SK-N-SH (cell line): ENCODE data around the gene C2orf49.

ENCODE experiments used
- CHD2 ChIP-seq: fragments of 150-350 bp; IDR thresholded peaks from 2 replicates; pipeline ENCODE4 v1.6.1; 2018; ENCODE audit warnings: low read length; ENCODE audit not compliant: partially characterized antibody
- EP300 ChIP-seq, 2 experiments: IDR thresholded peaks; 2 replicates each; pipeline versions ENCODE4 v1.4.0 to v1.6.1; 2012; ENCODE audit warnings: borderline replicate concordance in 1 of 2, low read depth in 1 of 2, low read length in 1 of 2
- FOXM1 ChIP-seq: IDR thresholded peaks from 2 replicates; pipeline ENCODE4 v1.4.0; 2012; ENCODE audit warnings: low read depth, mild to moderate bottlenecking
- GATA2 ChIP-seq: sonication (generic); formaldehyde crosslinking; IDR thresholded peaks from 2 replicates; pipeline ENCODE4 v1.5.0; 2020; ENCODE audit warnings: mild to moderate bottlenecking, missing genetic modification reagents
- JUND ChIP-seq: IDR thresholded peaks from 2 replicates; pipeline ENCODE4 v1.4.0; 2012
- POLR2AphosphoS5 ChIP-seq: IDR thresholded peaks from 2 replicates; pipeline ENCODE4 v1.6.1; 2012; ENCODE audit warnings: low read depth, low read length
- RCOR1 ChIP-seq: fragments of 150-350 bp; IDR thresholded peaks from 2 replicates; pipeline ENCODE4 v1.6.1; 2017; ENCODE audit warnings: antibody characterized with exemption, low read length
- RFX5 ChIP-seq: IDR thresholded peaks from 2 replicates; pipeline ENCODE4 v1.6.1; 2012; ENCODE audit warnings: mild to moderate bottlenecking, improper control_type of control experiment, low read length
- SMC3 ChIP-seq: IDR thresholded peaks from 2 replicates; pipeline ENCODE4 v1.6.1; 2012; ENCODE audit warnings: low read depth, low read length, improper control_type of control experiment
- USF2 ChIP-seq: fragments of 150-350 bp; IDR thresholded peaks from 2 replicates; pipeline ENCODE4 v1.6.1; 2017; ENCODE audit warnings: antibody characterized with exemption, low read length, low read depth, borderline replicate concordance
- TF ChIP-seq, protein P1 (sequence below): IDR thresholded peaks from 2 replicates; pipeline ENCODE4 v1.6.1; 2012; ENCODE audit warnings: mild to moderate bottlenecking, low read depth, low read length, moderate library complexity
- TF ChIP-seq, protein P2 (sequence below): fragments of 200-600 bp; sonication (generic); IDR thresholded peaks from 2 replicates; pipeline ENCODE4 v1.6.1; 2017; ENCODE audit warnings: antibody characterized with exemption, mild to moderate bottlenecking, moderate library complexity
- TF ChIP-seq, protein P3 (sequence below): IDR thresholded peaks from 2 replicates; pipeline ENCODE4; 2012

DNA sequence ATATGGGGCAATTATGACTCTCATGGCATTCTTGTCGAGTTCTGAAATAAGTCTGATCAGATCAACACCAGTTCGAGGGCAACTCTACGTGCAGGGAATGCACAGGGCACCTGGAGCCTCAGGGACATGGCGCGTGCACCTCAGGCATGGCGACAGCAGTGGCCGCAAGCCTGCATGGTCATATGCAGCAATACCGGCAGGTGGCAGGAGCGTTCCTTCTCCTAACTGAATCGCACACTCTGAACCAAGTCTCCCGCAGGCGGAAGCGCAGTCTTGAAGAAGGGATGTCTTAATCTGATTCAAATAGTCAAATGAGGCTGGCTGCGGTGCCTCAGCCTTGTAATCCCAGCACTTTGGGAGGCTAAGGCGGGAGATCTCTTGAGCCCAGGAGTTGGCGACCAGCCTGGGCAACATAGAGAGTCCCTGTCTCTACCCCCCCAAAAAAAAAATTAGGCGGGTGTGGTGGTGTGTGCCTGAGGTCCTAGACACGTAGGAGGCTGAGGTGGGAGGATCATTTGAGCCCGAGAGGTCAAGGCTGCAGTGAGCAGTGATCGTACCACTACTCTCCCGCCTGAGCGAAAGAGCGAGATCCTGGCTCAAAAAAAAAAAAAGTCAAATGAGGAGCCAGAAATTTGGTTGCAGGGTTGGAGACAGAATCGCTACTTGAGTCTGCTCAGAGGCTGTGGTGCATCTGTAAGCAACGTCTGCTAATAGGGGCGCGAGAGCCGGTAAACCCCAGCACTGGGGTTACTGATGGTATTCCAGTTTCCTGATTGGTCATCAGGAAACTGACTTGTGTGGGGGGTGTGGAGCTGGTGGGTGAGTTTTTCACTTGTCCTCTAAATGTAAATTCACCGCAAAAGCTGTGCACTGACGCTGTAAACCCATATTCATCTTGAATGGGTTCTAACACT lies 32.7 kb downstream of the C2orf49 start:
- TF ChIP-seq, protein P1, sequence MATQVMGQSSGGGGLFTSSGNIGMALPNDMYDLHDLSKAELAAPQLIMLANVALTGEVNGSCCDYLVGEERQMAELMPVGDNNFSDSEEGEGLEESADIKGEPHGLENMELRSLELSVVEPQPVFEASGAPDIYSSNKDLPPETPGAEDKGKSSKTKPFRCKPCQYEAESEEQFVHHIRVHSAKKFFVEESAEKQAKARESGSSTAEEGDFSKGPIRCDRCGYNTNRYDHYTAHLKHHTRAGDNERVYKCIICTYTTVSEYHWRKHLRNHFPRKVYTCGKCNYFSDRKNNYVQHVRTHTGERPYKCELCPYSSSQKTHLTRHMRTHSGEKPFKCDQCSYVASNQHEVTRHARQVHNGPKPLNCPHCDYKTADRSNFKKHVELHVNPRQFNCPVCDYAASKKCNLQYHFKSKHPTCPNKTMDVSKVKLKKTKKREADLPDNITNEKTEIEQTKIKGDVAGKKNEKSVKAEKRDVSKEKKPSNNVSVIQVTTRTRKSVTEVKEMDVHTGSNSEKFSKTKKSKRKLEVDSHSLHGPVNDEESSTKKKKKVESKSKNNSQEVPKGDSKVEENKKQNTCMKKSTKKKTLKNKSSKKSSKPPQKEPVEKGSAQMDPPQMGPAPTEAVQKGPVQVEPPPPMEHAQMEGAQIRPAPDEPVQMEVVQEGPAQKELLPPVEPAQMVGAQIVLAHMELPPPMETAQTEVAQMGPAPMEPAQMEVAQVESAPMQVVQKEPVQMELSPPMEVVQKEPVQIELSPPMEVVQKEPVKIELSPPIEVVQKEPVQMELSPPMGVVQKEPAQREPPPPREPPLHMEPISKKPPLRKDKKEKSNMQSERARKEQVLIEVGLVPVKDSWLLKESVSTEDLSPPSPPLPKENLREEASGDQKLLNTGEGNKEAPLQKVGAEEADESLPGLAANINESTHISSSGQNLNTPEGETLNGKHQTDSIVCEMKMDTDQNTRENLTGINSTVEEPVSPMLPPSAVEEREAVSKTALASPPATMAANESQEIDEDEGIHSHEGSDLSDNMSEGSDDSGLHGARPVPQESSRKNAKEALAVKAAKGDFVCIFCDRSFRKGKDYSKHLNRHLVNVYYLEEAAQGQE, result no peak
- TF ChIP-seq SMC3, result peak; percentile 99
- TF ChIP-seq, protein P2, sequence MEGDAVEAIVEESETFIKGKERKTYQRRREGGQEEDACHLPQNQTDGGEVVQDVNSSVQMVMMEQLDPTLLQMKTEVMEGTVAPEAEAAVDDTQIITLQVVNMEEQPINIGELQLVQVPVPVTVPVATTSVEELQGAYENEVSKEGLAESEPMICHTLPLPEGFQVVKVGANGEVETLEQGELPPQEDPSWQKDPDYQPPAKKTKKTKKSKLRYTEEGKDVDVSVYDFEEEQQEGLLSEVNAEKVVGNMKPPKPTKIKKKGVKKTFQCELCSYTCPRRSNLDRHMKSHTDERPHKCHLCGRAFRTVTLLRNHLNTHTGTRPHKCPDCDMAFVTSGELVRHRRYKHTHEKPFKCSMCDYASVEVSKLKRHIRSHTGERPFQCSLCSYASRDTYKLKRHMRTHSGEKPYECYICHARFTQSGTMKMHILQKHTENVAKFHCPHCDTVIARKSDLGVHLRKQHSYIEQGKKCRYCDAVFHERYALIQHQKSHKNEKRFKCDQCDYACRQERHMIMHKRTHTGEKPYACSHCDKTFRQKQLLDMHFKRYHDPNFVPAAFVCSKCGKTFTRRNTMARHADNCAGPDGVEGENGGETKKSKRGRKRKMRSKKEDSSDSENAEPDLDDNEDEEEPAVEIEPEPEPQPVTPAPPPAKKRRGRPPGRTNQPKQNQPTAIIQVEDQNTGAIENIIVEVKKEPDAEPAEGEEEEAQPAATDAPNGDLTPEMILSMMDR, result peak; percentile 84
- peak; percentile 39 for TF ChIP-seq CHD2
- no peak for TF ChIP-seq JUND
- TF ChIP-seq EP300 (IDR thresholded peaks at IDR 0.05; ENCODE audit: borderline replicate concordance in 1 of 2, low read depth in 1 of 2, low read length in 1 of 2), result no peak
- TF ChIP-seq RFX5, result no peak
- TF ChIP-seq FOXM1, result no peak
- TF ChIP-seq POLR2AphosphoS5, result no peak
- TF ChIP-seq RCOR1, result 0 out of 2 replicates have a peak, but pooled peaks have one; percentile 10
- TF ChIP-seq, protein P3, sequence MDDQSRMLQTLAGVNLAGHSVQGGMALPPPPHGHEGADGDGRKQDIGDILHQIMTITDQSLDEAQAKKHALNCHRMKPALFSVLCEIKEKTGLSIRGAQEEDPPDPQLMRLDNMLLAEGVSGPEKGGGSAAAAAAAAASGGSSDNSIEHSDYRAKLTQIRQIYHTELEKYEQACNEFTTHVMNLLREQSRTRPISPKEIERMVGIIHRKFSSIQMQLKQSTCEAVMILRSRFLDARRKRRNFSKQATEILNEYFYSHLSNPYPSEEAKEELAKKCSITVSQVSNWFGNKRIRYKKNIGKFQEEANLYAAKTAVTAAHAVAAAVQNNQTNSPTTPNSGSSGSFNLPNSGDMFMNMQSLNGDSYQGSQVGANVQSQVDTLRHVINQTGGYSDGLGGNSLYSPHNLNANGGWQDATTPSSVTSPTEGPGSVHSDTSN, result no peak
- TF ChIP-seq GATA2 (CRISPR knock-in tag), result no peak
- TF ChIP-seq USF2, result no peak
